ENCODE data around the gene PDE4B. TPM values are rescaled to one million over a fixed set of nuclear protein-coding genes. Genes with fewer than 3 reads are reported as not detected.

PDE4B gene
- total RNA-seq, 1 donor from 2014 or later, result 29.0 TPM

GRCh38 chr1:66274634-66275033 lies 481.9 kb downstream of the PDE4B start:
- intact Hi-C loops (cut with DNase I), result no loop called here
- Histone ChIP-seq H3K4me1 (peaks cover 37% of the 10 kb centered on the region), H3K4me3 (no peak overlapping the region), H3K27ac (no peak overlapping the region), H3K9me3 (no peaks in the 10 kb centered on the region), H3K36me3 (no peaks in the 10 kb centered on the region), H3K27me3 (no peaks in the 10 kb centered on the region)
- TF ChIP-seq CTCF (IDR thresholded peaks at IDR 0.05), result no peak
- no peak for TF ChIP-seq POLR2A (IDR thresholded peaks at IDR 0.05)
- no peak for TF ChIP-seq POLR2AphosphoS5 (IDR thresholded peaks at IDR 0.05; ENCODE audit: insufficient read depth in 1 of 2, low read depth in 1 of 2)
- no peak for DNase-seq (ENCODE audit: extremely low spot score in 2 of 2)

- no peaks in the 10 kb centered on the region for H3K9me3 ChIP-seq
- intact Hi-C loops (cut with DNase I), result no loop called here
- no peak for TF ChIP-seq POLR2A (IDR thresholded peaks at IDR 0.05)
- no peak for TF ChIP-seq POLR2AphosphoS5 (IDR thresholded peaks at IDR 0.05; ENCODE audit: insufficient read depth in 1 of 2, low read depth in 1 of 2)
- TF ChIP-seq CTCF (IDR thresholded peaks at IDR 0.05), result no peak
- no peak overlapping the region for H3K4me3 ChIP-seq
- H3K36me3 ChIP-seq, result no peaks in the 10 kb centered on the region
- H3K27ac ChIP-seq, result no peak overlapping the region
- DNase-seq (ENCODE audit: extremely low spot score in 2 of 2), result no peak
- H3K27me3 ChIP-seq, result no peaks in the 10 kb centered on the region
- peaks cover 34% of the 10 kb centered on the region for H3K4me1 ChIP-seq
Observed at GRCh38 chr1:66275083-66275482, 482.4 kb downstream of the PDE4B start.

GRCh38 chr1:66275601-66276023 lies 482.9 kb downstream of the PDE4B start:
- H3K27ac ChIP-seq, result no peak overlapping the region
- H3K4me3 ChIP-seq, result no peak overlapping the region
- no peak for TF ChIP-seq CTCF (IDR thresholded peaks at IDR 0.05)
- no peak for TF ChIP-seq POLR2AphosphoS5 (IDR thresholded peaks at IDR 0.05; ENCODE audit: insufficient read depth in 1 of 2, low read depth in 1 of 2)
- TF ChIP-seq POLR2A (IDR thresholded peaks at IDR 0.05), result no peak
- intact Hi-C loops (cut with DNase I), result no loop called here
- H3K36me3 ChIP-seq, result no peaks in the 10 kb centered on the region
- DNase-seq (ENCODE audit: extremely low spot score in 2 of 2), result no peak
- no peaks in the 10 kb centered on the region for H3K9me3 ChIP-seq
- peaks cover 29% of the 10 kb centered on the region for H3K4me1 ChIP-seq
- no peaks in the 10 kb centered on the region for H3K27me3 ChIP-seq

GRCh38 chr1:66276218-66276617 lies 483.5 kb downstream of the PDE4B start:
- no peak for DNase-seq (ENCODE audit: extremely low spot score in 2 of 2)
- Histone ChIP-seq H3K27me3 (no peaks in the 10 kb centered on the region), H3K4me3 (no peak overlapping the region), H3K36me3 (no peaks in the 10 kb centered on the region), H3K27ac (no peak overlapping the region), H3K9me3 (no peaks in the 10 kb centered on the region), H3K4me1 (peaks cover 24% of the 10 kb centered on the region)
- TF ChIP-seq POLR2AphosphoS5 (IDR thresholded peaks at IDR 0.05; ENCODE audit: insufficient read depth in 1 of 2, low read depth in 1 of 2) (no peak), CTCF (IDR thresholded peaks at IDR 0.05) (no peak), POLR2A (IDR thresholded peaks at IDR 0.05) (no peak)
- intact Hi-C loops (cut with DNase I), result no loop called here

- no peak for DNase-seq (ENCODE audit: extremely low spot score in 2 of 2)
- no peak overlapping the region for H3K27ac ChIP-seq
- peaks cover 17% of the 10 kb centered on the region for H3K4me1 ChIP-seq
- TF ChIP-seq POLR2A (IDR thresholded peaks at IDR 0.05) (no peak), CTCF (IDR thresholded peaks at IDR 0.05) (no peak), POLR2AphosphoS5 (IDR thresholded peaks at IDR 0.05; ENCODE audit: insufficient read depth in 1 of 2, low read depth in 1 of 2) (no peak)
- intact Hi-C loops (cut with DNase I), result no loop called here
- H3K27me3 ChIP-seq, result no peaks in the 10 kb centered on the region
- no peaks in the 10 kb centered on the region for H3K36me3 ChIP-seq
- H3K4me3 ChIP-seq, result no peak overlapping the region
- no peaks in the 10 kb centered on the region for H3K9me3 ChIP-seq
Observed at GRCh38 chr1:66278260-66279021, 485.7 kb downstream of the PDE4B start.

Data from vagina (tissue), 2 donors.